Activated CD4-positive, alpha-beta T cell treated with anti-CD3 and anti-CD28 coated beads, Interleukin-2, amount 10 ng/mL, durations not matched to agents 24 days and 14 days (primary cell): ENCODE results near the gene FBXO42. TPM values are rescaled to one million over a fixed set of nuclear protein-coding genes. Genes with fewer than 3 reads are reported as not detected.
A peak's percentile ranks its signal among the peaks of the same experiment; 100 is the strongest.

Experiments used
- DNase-seq: peaks from one replicate; pipeline ENCODE4 v3.0.0; 2022
- H3K27ac Mint-ChIP-seq: one replicate; pipeline ENCODE4 v1.8.0; 2022; ENCODE audit warnings: mild to moderate bottlenecking, mixed read lengths
- H3K27me3 Mint-ChIP-seq: one replicate; pipeline ENCODE4 v1.8.0; 2022; ENCODE audit warnings: mixed read lengths
- H3K36me3 Mint-ChIP-seq: one replicate; pipeline ENCODE4 v1.8.0; 2022; ENCODE audit warnings: low read depth, mild to moderate bottlenecking, mixed read lengths
- H3K4me1 Mint-ChIP-seq: one replicate; pipeline ENCODE4 v1.8.0; 2021; ENCODE audit warnings: mixed read lengths
- H3K4me3 Mint-ChIP-seq: one replicate; pipeline ENCODE4 v1.8.0; 2022; ENCODE audit warnings: mild to moderate bottlenecking, moderate library complexity, mixed read lengths
- H3K9me3 Mint-ChIP-seq: one replicate; pipeline ENCODE4 v1.8.0; 2021; ENCODE audit warnings: mixed read lengths
- intact Hi-C: fragments of 100-400 bp; cut with micrococcal nuclease; formaldehyde crosslinking; loops from one replicate; pipeline ENCODE4 v1.15.1; 2023
- total RNA-seq: library from RNA; stranded (reverse); gene quantifications from 2 replicates; pipeline ENCODE4 v1.2.3, GENCODE V29; 2022

FBXO42 gene
- 20.4 and 20.8 TPM in 2 replicates for total RNA-seq

DNA sequence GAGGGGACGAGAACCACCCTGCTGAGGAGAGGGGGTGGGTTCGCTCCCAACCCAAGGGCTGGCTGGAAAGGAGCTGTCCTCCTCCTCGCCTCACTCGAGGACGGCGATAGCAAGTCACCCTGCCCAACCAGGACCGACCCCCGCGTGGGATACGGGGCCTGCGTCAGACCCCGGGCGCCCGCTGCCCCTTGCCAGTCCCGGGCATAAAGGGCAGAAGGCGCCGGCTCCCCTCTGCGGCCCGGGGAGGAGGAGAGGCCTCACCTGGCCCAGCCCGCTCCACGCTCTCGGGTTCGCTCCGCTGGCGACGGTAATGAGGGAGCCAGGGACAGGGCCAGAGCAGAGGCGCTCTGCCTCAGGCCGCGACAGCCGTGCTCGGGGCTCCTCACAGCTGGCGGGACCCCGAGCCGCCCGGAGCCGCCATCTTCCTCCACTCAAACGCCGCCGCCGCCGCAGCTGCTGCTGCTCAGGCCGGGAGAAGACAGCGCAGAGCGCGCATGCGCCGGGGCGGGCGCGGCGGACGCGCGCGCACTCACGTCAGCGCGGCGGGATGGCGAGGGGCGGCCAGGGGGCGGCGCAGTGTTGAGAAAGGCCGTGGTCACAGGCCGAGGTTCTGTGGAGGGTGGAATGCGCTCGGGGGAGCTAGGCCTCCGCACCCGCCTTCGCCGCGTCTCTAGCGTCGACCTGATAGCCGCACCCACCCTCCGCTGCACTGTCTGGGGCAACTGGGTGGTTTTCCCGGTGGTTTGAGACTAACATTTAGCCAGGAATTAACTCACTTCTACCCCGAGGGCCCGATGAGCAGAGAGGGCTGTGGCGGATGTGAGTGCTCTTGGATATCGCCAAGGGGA is at the start of gene FBXO42:
Gene FBXO42, minus strand, starts transcription at position 487 of the 848 bp plus-strand sequence. CDS start 37,062 bp downstream, outside the sequence.
- intact Hi-C loops: loop anchor here (1.0 to 2.0 kb wide), 3 partner anchors 15 to 145 kb away; partner anchors contain the start of genes NECAP2 and SZRD1
- peaks cover 3% of the 10 kb centered on the region for H3K36me3 Mint-ChIP-seq
- peak within 1 kb of the TSS; percentile 93 for H3K27ac Mint-ChIP-seq
- peak; percentile 99 for DNase-seq
- no peaks in the 10 kb centered on the region for H3K9me3 Mint-ChIP-seq
- peak within 1 kb of the TSS; percentile 90 for H3K4me3 Mint-ChIP-seq
- H3K27me3 Mint-ChIP-seq: no peaks in the 10 kb centered on the region
- peaks cover 25% of the 10 kb centered on the region for H3K4me1 Mint-ChIP-seq

DNA sequence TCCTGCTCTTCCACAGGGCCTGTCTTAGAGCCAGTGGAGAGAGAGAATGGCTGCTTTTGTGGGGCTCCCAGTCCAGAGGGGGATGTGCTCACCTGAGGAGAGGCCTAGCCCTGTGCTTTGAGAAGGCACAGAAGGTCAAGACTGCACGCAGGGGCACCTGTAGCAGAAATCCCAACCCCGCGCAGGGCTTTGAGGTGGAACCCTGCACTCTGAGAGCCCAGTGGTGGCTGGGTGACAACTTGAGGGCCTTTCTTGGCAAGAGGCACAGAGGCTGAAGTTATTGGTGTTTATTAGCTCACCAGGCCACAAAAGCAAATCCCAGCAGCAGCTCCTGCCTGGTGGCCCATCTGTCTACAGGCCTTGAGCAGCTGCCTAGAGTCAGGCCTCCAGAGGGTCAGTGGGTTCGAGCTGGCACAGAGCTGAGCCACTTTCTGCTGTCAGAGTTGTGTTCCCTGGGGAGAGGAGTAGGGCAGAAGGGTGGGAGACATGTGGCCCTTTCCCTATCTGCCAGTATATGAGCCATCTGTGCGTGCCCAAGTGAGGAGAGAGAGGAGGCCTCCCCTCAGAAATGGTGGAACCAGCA is 46.2 kb upstream of the FBXO42 start:
- H3K27me3 Mint-ChIP-seq: no peaks in the 10 kb centered on the region
- H3K36me3 Mint-ChIP-seq: peaks cover 44% of the 10 kb centered on the region
- no peak overlapping the region for H3K4me3 Mint-ChIP-seq
- no peaks in the 10 kb centered on the region for H3K9me3 Mint-ChIP-seq
- H3K27ac Mint-ChIP-seq: peak overlapping the region; percentile 41
- H3K4me1 Mint-ChIP-seq: peaks cover 19% of the 10 kb centered on the region
- no peak for DNase-seq
- intact Hi-C loops: no loop called here

DNA sequence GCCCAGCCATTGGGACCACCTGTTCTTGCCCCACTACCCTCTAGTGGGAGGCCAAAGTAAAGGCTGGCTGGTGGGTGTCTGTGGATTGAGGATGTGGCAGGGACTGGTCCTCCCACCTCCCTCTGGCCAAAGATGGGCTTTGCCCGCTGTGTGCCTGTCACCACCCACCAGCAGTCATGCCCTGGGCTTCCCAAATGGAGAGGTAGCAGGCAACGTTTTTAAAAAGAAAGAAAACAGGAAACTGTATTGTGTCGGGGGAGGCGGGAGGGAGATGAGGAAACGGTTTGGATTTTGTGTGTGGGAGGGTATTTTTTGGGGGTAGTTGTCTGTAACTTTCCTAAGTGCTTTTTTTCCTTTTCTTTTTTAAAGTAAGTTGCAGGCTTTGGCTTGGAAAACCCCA is 44.8 kb upstream of the FBXO42 start:
- Mint-ChIP-seq H3K27me3 (no peaks in the 10 kb centered on the region), H3K36me3 (peaks cover 49% of the 10 kb centered on the region), H3K27ac (peak overlapping the region; percentile 62), H3K9me3 (no peaks in the 10 kb centered on the region), H3K4me3 (no peak overlapping the region), H3K4me1 (peaks cover 26% of the 10 kb centered on the region)
- intact Hi-C loops: no loop called here
- no peak for DNase-seq

DNA sequence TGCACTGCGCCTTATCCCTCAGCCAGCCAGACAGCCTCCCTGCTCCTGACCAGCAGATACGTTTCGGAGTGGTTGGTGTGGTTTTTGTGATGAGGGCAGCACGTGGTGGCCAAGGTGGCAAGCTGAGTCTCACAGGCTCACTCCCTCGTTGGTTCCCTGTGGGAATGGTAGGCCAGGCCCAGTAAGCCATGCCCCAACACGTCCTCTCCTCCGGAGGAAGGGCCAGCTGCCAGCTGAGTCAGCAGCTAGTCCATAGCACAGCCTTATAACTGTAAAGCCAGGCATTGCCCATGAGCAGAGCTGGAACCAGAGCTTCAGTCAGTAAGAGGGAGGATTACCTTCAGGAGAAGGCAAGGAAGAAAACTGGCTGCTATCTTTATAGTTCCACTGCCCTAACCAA is 44.3 kb upstream of the FBXO42 start:
- H3K9me3 Mint-ChIP-seq: no peaks in the 10 kb centered on the region
- no peak for DNase-seq
- no peak overlapping the region for H3K4me3 Mint-ChIP-seq
- H3K27me3 Mint-ChIP-seq: no peaks in the 10 kb centered on the region
- intact Hi-C loops: no loop called here
- peaks cover 49% of the 10 kb centered on the region for H3K36me3 Mint-ChIP-seq
- peaks cover 30% of the 10 kb centered on the region for H3K4me1 Mint-ChIP-seq
- peak overlapping the region; percentile 62 for H3K27ac Mint-ChIP-seq

DNA sequence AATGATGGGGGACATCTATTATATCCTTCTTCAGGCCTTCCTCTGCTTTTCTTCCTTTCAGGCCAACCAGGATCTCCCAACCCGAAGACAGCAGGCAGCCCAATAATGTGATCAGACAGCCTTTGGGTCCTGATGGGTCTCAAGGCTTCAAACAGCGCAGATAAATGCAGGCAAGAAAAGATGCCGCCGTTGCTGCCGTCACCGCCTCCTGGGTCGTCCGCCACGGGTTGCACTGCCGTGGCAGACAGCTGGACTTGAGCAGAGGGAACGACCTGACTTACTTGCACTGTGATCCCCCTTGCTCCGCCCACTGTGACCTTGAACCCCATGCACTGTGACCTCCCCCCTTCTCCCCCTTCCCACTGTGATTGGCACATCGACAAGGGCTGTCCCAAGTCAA is 42.7 kb upstream of the FBXO42 start:
- no peak for DNase-seq
- H3K4me3 Mint-ChIP-seq: no peak overlapping the region
- peaks cover 45% of the 10 kb centered on the region for H3K4me1 Mint-ChIP-seq
- intact Hi-C loops: no loop called here
- no peak overlapping the region for H3K27ac Mint-ChIP-seq
- no peaks in the 10 kb centered on the region for H3K9me3 Mint-ChIP-seq
- peaks cover 47% of the 10 kb centered on the region for H3K36me3 Mint-ChIP-seq
- no peaks in the 10 kb centered on the region for H3K27me3 Mint-ChIP-seq

DNA sequence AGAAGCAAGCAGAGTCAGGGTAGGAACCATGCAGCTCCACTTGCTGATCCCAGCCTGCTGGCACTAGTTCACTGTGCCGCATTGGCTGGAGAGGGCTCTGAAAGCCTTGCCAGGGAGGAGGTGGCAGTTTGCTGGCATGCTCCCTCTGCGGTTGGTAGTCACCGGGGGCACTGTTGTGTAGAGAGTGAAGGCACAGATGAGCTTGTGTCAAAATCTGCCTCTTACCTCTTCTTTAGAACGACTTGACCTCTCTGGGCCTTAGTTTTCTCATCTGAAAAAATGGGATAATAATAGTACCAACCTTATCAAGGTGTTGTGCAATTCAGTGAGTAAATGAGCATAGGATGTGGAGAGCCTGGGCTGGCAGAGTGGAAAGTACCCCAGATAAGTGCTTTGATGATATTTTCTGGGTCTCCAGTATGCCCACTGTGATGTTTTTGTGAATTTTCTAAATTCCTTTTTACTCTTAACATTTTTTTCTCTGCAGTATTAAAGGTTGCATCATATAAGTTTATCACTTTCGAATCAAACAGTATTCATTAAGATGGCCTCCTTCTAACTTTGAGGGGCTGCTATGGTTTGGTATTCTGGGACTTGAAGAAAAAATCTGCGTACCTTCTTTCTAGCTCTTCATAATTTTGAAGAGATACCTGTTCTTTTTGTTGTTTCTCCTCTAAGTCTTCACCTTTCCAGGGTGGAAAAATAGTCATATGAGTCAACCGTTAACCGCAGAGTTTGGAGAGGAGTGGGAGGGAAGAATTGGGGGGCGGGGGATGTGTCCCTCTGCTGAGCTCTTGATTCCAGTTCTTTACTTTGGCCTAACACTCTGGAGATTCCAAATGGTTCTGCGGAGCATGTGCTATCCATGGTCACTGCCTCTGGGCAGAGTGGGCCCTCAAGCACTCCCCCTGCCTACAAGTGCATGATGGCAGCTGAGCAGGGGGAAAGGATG is 41.6 kb upstream of the FBXO42 start:
- Mint-ChIP-seq H3K4me3 (no peak overlapping the region), H3K9me3 (no peaks in the 10 kb centered on the region), H3K27ac (peak overlapping the region; percentile 58), H3K27me3 (no peaks in the 10 kb centered on the region), H3K36me3 (peaks cover 40% of the 10 kb centered on the region), H3K4me1 (peaks cover 46% of the 10 kb centered on the region)
- DNase-seq: peak; percentile 57
- intact Hi-C loops: no loop called here

DNA sequence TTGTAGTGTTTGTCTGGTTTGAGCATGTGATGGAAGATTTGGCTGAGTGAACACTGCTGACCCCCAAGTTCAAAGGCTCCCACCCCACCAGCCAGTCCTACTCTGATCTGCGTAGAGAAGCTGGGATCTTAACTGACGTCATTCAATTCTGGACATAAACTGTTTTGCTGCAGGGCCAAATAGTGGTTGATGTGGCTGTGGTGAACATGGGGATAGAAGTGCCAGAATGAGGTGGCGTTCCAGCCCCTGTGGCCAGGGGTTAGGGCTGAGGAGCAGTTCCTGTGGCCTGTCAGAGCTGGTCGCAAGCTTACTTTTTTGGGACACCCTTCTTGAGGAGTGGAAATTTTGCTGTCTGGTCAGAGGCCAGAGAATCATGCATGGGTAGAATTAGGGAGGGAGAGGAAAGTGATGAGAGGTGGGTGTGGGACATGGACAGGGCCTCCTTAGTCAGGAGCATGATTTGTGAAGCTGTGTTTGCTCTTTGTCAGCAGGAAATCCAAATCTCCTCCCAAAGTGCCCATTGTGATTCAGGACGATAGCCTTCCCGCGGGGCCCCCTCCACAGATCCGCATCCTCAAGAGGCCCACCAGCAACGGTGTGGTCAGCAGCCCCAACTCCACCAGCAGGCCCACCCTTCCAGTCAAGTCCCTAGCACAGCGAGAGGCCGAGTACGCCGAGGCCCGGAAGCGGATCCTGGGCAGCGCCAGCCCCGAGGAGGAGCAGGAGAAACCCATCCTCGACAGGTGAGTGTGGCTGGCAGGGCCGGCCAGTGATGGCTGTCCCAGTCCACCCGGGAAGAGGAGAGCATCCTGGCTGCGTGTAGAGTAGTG is 40.7 kb upstream of the FBXO42 start:
- Mint-ChIP-seq H3K9me3 (no peaks in the 10 kb centered on the region), H3K27me3 (no peaks in the 10 kb centered on the region), H3K36me3 (peaks cover 37% of the 10 kb centered on the region), H3K4me3 (no peak overlapping the region), H3K27ac (peak overlapping the region; percentile 53), H3K4me1 (peaks cover 44% of the 10 kb centered on the region)
- intact Hi-C loops: no loop called here
- no peak for DNase-seq

DNA sequence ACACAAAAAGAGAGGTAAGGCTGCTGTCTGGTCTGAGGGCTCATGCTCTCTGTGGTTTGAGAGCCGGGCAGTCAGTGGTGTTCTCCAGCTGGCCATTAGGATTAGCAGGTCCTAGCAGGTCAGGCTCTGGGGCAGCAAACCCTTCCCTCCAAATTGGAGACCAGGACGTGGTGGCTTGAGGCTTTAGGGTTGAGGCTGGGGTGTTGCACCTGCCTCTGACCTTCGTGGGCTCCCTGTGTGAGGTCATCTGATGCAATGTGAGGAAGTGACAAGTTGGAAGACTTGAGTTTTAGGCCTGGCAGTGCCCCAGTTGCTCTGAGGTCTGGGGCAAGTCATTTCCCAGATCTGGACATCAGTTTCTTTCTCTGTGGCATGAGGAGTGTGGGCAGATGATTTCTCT is 39.1 kb upstream of the FBXO42 start:
- no peak overlapping the region for H3K4me3 Mint-ChIP-seq
- peak; percentile 54 for DNase-seq
- peak overlapping the region; percentile 81 for H3K27ac Mint-ChIP-seq
- peaks cover 35% of the 10 kb centered on the region for H3K36me3 Mint-ChIP-seq
- peaks cover 49% of the 10 kb centered on the region for H3K4me1 Mint-ChIP-seq
- H3K9me3 Mint-ChIP-seq: no peaks in the 10 kb centered on the region
- intact Hi-C loops: no loop called here
- H3K27me3 Mint-ChIP-seq: no peaks in the 10 kb centered on the region

DNA sequence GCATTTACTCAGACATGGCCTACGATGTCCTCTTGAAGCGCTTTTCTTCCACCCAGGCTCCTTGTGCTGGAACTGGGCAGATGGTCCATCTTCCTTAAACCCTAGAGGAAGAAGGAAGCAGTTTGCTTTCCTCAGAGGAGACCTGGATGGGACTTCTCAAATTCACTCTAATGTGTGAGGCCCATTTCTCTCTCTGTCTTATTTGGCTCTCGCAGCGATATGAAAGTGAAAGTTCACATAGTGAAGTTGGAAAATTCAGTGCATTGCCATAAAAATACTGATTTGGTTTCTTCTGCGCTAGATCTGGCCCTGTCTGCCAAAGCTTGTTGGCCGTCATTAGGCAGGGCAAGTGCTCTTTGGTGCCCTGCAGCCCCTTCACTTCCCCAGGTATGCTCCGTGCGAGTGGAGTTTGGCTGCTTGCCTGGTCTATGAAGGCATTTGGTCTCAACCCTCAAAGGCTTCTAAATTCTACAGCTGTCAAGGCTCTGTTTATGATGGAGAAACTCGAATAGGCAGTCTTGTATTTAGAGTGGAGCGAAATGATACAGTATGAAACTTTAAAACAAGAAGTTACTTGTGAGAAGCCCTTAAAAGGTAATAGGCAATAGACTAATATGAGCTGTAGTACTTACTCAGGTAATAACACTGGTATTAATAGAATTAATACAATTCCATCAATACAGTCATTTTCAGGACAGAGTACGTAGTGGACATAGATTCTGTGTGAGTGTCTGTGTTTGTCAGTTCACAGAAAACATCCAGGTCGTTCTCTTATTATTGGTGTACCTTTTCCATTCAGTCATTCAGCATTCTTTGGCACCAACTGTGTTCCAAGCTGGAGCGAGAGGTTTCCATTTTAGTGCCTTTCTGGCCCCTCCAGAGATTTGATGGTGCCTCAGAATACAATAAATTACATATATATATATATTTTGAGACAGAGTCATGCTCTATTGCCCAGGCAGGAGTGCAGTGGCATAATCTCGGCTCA is 35.2 kb upstream of the FBXO42 start:
- Mint-ChIP-seq H3K27me3 (no peaks in the 10 kb centered on the region), H3K27ac (peak overlapping the region; percentile 68), H3K36me3 (peaks cover 16% of the 10 kb centered on the region), H3K4me3 (peak overlapping the region; percentile 84), H3K9me3 (no peaks in the 10 kb centered on the region), H3K4me1 (peaks cover 58% of the 10 kb centered on the region)
- intact Hi-C loops: loop anchor here (2.0 kb wide), 1 partner anchor 19 kb away; no protein-coding TSS in a partner anchor
- DNase-seq: peak; percentile 69

DNA sequence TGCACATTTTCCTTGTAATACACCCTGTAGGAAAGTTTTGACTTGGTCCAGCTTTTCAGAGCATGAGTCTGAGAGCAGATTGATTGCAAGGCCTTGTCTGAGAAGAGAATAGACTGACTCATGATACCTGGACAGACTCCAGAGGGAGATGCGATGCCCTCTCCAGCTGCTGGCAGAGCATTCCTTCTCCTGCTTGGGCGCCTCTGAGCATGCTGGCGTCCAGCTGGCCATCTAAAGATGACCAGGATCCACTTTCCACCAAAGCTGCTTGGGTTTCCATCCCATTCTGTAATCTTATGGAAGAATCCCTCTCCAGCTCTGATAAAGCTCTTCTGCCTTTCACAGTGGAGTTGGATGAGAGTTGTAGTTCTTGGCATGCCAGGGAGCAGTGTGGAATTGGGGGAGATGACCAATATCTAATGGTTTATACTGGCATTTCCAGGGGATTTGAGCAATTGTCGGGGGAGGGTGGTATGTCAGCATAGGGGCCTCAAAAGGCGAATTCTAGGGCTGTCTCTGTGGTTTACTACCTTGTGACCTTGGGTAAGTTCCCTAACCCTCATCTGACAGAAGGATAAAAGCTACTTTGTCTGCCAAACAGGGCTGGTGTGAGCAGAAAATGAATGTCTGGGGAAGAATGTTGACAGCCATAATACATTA is 34.3 kb upstream of the FBXO42 start:
- Mint-ChIP-seq H3K36me3 (peaks cover 18% of the 10 kb centered on the region), H3K4me3 (peak overlapping the region; percentile 84), H3K9me3 (no peaks in the 10 kb centered on the region), H3K27me3 (no peaks in the 10 kb centered on the region), H3K4me1 (peaks cover 53% of the 10 kb centered on the region), H3K27ac (peak overlapping the region; percentile 60)
- peak; percentile 64 for DNase-seq
- intact Hi-C loops: loop anchor here (2.0 kb wide), 1 partner anchor 18 kb away; no protein-coding TSS in a partner anchor

DNA sequence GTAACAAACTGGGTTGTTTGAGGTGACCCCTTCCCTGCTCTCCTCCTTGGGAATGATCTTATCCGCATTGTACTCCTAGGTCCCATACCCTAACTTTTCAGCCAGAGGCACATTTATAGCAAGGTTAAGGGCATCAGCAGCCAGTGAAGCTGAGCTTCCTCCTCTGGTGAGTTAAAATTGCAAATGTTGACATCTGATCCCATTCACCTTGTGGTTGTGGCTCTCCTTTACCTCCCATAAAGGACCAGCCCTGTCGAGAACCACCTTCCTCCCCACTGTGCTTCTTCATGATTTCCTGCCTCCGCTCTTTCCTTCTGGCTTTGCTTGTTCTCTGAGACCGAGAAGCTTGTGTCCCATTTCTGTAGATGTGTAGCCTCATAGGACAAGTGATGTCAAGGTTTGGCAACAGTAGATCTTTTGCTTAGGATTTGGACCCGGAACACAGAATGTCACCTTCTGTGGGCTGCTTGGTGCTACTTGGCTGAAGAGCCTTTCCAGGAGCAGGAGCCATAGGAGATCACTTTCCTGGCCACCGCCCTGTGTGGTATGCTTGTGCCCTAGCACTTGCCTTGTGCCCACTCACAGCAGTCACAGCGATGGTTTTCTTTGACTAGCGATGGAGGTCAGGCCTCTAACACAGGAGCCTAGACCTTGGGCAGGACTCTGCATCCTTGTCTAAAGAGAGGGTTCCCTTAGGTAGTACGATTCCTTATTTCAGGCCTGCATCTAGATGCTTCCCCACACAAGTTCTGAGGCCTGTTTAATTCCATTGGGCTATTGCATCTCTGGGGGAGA is 33.6 kb upstream of the FBXO42 start:
- no peaks in the 10 kb centered on the region for H3K9me3 Mint-ChIP-seq
- peak overlapping the region; percentile 84 for H3K4me3 Mint-ChIP-seq

More for the DNA sequence above, 33.6 kb upstream of the FBXO42 start:
- Mint-ChIP-seq H3K36me3 (peaks cover 18% of the 10 kb centered on the region), H3K4me1 (peaks cover 46% of the 10 kb centered on the region), H3K27me3 (no peaks in the 10 kb centered on the region), H3K27ac (peak overlapping the region; percentile 60)
- no peak for DNase-seq
- intact Hi-C loops: loop anchor here (2.0 kb wide), 1 partner anchor 17 kb away; no protein-coding TSS in a partner anchor
